Lung (tissue), 16 donors: ENCODE measurements around the gene DHCR24. TPM values are rescaled to one million over a fixed set of nuclear protein-coding genes. Genes with fewer than 3 reads are reported as not detected.
"Not testable (repeated sequence)": the region's sequence is repeated elsewhere in the genome, so short reads cannot be mapped to it uniquely, and the experiment has no call there.

Experiments
- ATAC-seq: fragments of 200-7000 bp; cut with Tn5 transposase; one replicate; pipeline ENCODE4 v1.9.1; 2020; ENCODE audit warnings: moderate number of reproducible peaks; ENCODE audit not compliant: insufficient read depth, low FRiP score
- DNase-seq, 3 donors: peaks; one replicate each; pipeline ENCODE4 v3.0.0-alpha.2; 2013 to 2017
- H3K27ac ChIP-seq, 2 donors: one replicate each; pipeline ENCODE4 v1.5.1; 2013; ENCODE audit warnings: mild to moderate bottlenecking in 2 of 2, moderate library complexity in 2 of 2, control low read depth in 1 of 2, inconsistent platforms in 1 of 2, low read depth in 1 of 2, low read length in 1 of 2
- H3K27me3 ChIP-seq, 3 donors: one replicate each; pipeline ENCODE4 v1.5.1; 2013; ENCODE audit warnings: low read length in 2 of 3; ENCODE audit not compliant: control insufficient read depth in 3 of 3, insufficient read depth in 3 of 3
- H3K36me3 ChIP-seq, 4 donors: one replicate each; pipeline ENCODE4 v1.5.1; 2013; ENCODE audit warnings: low read length in 4 of 4, mild to moderate bottlenecking in 1 of 4, moderate library complexity in 1 of 4; ENCODE audit not compliant: control insufficient read depth in 4 of 4, insufficient read depth in 4 of 4
- H3K4me1 ChIP-seq, 5 donors: one replicate each; pipeline ENCODE4 v1.5.1; 2013; ENCODE audit warnings: low read length in 5 of 5, mild to moderate bottlenecking in 2 of 5, moderate library complexity in 1 of 5; ENCODE audit not compliant: control insufficient read depth in 5 of 5, insufficient read depth in 5 of 5
- H3K4me3 ChIP-seq: one replicate; pipeline ENCODE4 v1.5.1; 2013; ENCODE audit warnings: mild to moderate bottlenecking, control low read depth, moderate library complexity
- H3K9ac ChIP-seq, 2 donors: one replicate each; pipeline ENCODE4 v1.5.1; 2013; ENCODE audit warnings: low read length in 2 of 2, control low read depth in 1 of 2; ENCODE audit not compliant: insufficient read depth in 1 of 2
- H3K9me3 ChIP-seq, 4 donors: one replicate each; pipeline ENCODE4 v1.5.1; 2013; ENCODE audit warnings: low read length in 3 of 4, mild to moderate bottlenecking in 1 of 4, moderate library complexity in 1 of 4; ENCODE audit not compliant: control insufficient read depth in 4 of 4, insufficient read depth in 3 of 4
- CTCF ChIP-seq: IDR thresholded peaks from 2 replicates; pipeline ENCODE4 v1.5.1; 2012; ENCODE audit warnings: mild to moderate bottlenecking; ENCODE audit errors: control extremely low read depth, extremely low read depth
- WGBS, 2 donors: extraction: QIAGEN DNeasy Blood & Tissue Kit; methylation state at CpG; one replicate each; pipeline ENCODE4 v1.1.7; 2013; 5-methylcytosine and 5-hydroxymethylcytosine counted together
- long read RNA-seq, 5 donors: transcript quantifications; one replicate each; lab custom pipeline, GENCODE V29; 2026
- polyA plus RNA-seq, 2 donors: library from polyadenylated mRNA; stranded (reverse); fragments of 200-250 nt; gene quantifications; one replicate each; pipeline ENCODE4 v1.2.1, GENCODE V29; 2013
- total RNA-seq, 2 donors: library from RNA; depleted of rRNA in 1 of 2; stranded (reverse); fragments of >200 nt in 1 of 2; gene quantifications; one replicate each; pipeline ENCODE4 v1.2.1, GENCODE V29; 2014 to 2021
- donor health status: control.
- donor health status: control.
- donor health status: Bipolar disorder and iron deficiency.
- donor health status: healthy.
- donor health status: DM: yes; HTN: yes; CAD: no.

Gene DHCR24, protein sequence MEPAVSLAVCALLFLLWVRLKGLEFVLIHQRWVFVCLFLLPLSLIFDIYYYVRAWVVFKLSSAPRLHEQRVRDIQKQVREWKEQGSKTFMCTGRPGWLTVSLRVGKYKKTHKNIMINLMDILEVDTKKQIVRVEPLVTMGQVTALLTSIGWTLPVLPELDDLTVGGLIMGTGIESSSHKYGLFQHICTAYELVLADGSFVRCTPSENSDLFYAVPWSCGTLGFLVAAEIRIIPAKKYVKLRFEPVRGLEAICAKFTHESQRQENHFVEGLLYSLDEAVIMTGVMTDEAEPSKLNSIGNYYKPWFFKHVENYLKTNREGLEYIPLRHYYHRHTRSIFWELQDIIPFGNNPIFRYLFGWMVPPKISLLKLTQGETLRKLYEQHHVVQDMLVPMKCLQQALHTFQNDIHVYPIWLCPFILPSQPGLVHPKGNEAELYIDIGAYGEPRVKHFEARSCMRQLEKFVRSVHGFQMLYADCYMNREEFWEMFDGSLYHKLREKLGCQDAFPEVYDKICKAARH
- total RNA-seq (100 to 1,000 TPM; 433 to 735 TPM), polyA plus RNA-seq (100 to 1,000 TPM; 269 to 439 TPM)
- long read RNA-seq, donor 1, full-length matches to known transcripts: 8 of 14 reads
- long read RNA-seq, donor 1, partial matches to known transcripts: 6 of 14 reads
- long read RNA-seq, donor 1, other reads (novel, unspliced or antisense): 0 of 14 reads
- long read RNA-seq, donor 2, full-length matches to known transcripts: 2 of 7 reads
- long read RNA-seq, donor 2, partial matches to known transcripts: 5 of 7 reads
- long read RNA-seq, donor 2, other reads (novel, unspliced or antisense): 0 of 7 reads
- long read RNA-seq, donor 3, full-length matches to known transcripts: 4 of 4 reads
- long read RNA-seq, donor 3, partial matches to known transcripts: 0 of 4 reads
- long read RNA-seq, donor 3, other reads (novel, unspliced or antisense): 0 of 4 reads
- long read RNA-seq, donor 4, full-length matches to known transcripts: 2 of 2 reads
- long read RNA-seq, donor 4, partial matches to known transcripts: 0 of 2 reads
- long read RNA-seq, donor 4, other reads (novel, unspliced or antisense): 0 of 2 reads
- long read RNA-seq, donor 5, full-length matches to known transcripts: 15 of 15 reads
- long read RNA-seq, donor 5, partial matches to known transcripts: 0 of 15 reads
- long read RNA-seq, donor 5, other reads (novel, unspliced or antisense): 0 of 15 reads

GRCh38 chr1:54886724-54887664 is at the start of gene DHCR24:
TSS of gene DHCR24 (minus strand) at chr1:54887195. CDS start at chr1:54887119, 76 bp downstream.
- peak within 1 kb of the TSS; percentile 56 to 92 for H3K27ac ChIP-seq
- TF ChIP-seq CTCF: no peak

DNA sequence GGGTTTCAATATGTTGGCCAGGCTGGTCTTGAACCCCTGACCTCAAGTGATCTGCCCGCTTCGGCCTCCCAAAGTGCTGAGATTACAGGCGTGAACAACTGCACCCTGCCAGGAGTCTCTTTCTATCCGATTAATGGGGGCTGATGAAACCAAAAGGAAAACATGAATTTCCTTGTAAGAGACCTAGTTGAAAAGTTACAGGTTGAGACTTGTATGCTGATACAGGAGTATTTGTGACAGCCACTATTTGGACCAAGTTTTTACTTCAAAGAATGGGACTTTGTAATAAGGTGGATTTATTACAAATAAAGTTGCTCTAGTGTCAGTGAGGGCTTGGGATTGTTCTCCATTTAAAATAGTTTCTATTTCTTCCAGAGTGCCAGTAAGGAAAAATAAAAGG is 49.8 kb upstream of the DHCR24 start:
- WGBS, 2 donors: 89 to 91% methylated on average over 4 of the region's 4 CpGs
- Histone ChIP-seq H3K9me3 (no peaks in the 10 kb centered on the region), H3K9ac (no peak overlapping the region), H3K27me3 (no peaks in the 10 kb centered on the region), H3K4me1 (peaks cover 0 to 4% (median 0%) of the 10 kb centered on the region in 5 donors), H3K4me3 (no peak overlapping the region), H3K27ac (no peak overlapping the region), H3K36me3 (no peaks in the 10 kb centered on the region)
- no peak for TF ChIP-seq CTCF
- no peak for ATAC-seq
- DNase-seq: no peak

More at GRCh38 chr1:54886724-54887664, at the start of gene DHCR24:
- H3K4me1 ChIP-seq: peaks cover 0 to 28% (median 12%) of the 10 kb centered on the region in 5 donors
- no peaks in the 10 kb centered on the region for H3K36me3 ChIP-seq
- WGBS, 2 donors: 0 to 1% methylated on average over 99 to 109 of the region's 109 CpGs
- H3K9ac ChIP-seq: no peak within 1 kb of the TSS
- ATAC-seq (peak; percentile 90), DNase-seq (peak; percentile 81 to 91 (median 85))
- peak within 1 kb of the TSS; percentile 82 for H3K4me3 ChIP-seq
- H3K27me3 ChIP-seq: no peaks in the 10 kb centered on the region
- no peaks in the 10 kb centered on the region for H3K9me3 ChIP-seq

GRCh38 chr1:54934869-54935268 is 47.9 kb upstream of the DHCR24 start:
- ATAC-seq (peak; percentile 19), DNase-seq (peak in 2 of 3 donors; percentile 57 to 59)
- H3K4me3 ChIP-seq: no peak overlapping the region
- H3K9me3 ChIP-seq: no peaks in the 10 kb centered on the region
- H3K27ac ChIP-seq: no peak overlapping the region
- TF ChIP-seq CTCF: no peak
- H3K27me3 ChIP-seq: no peaks in the 10 kb centered on the region
- no peak overlapping the region for H3K9ac ChIP-seq
- H3K4me1 ChIP-seq: peaks cover 0 to 4% (median 0%) of the 10 kb centered on the region in 5 donors
- no peaks in the 10 kb centered on the region for H3K36me3 ChIP-seq

DNA sequence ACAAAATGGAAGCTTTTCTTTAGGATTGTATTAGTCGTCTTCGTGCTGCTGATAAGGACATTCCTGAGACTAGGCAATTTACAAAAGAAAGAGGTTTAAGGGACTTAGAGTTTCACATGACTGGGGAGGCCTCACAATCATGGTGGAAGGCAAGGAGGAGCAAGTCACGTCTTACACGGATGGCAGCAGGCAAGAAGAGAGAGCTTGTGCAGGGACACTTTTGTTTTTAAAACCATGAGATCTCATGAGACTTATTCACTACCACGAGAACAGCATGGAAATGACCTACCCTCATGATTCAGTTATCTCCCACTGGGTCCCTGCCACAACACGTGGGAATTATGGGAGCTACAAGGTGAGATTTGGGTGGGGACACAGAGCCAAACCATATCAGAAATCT is 47.1 kb upstream of the DHCR24 start:
- DNase-seq, H3K4me1 ChIP-seq, H3K9me3 ChIP-seq, H3K27ac ChIP-seq, H3K9ac ChIP-seq, H3K36me3 ChIP-seq, H3K27me3 ChIP-seq, ATAC-seq, H3K4me3 ChIP-seq: not testable (repeated sequence)
- WGBS, 2 donors: 91 to 93% methylated on average over 6 of the region's 6 CpGs
